Endothelial cell of umbilical vein (primary cell): ENCODE results near the gene WDR74. TPM values are rescaled to one million over a fixed set of nuclear protein-coding genes. Genes with fewer than 3 reads are reported as not detected.

ENCODE experiments used
- BruUV-seq: library from RNA; stranded (reverse); fragments of 400-500 nt; replicated peaks from 2 replicates; lab custom pipeline; 2021; lab: Mats Ljungman, UMichigan
- CTCF ChIA-PET: fragments of 300-600, 350-600 bp; sonication (Branson Sonifier 250); formaldehyde crosslinking; loops from one replicate; lab custom pipeline; 2021; ENCODE audit warnings: antibody characterized with exemption, inconsistent platforms; lab: Charles Lee
- POLR2A ChIA-PET: fragments of 300-600, 350-600 bp; sonication (Branson Sonifier 250); formaldehyde crosslinking; loops from one replicate; lab custom pipeline; 2021; ENCODE audit warnings: antibody characterized with exemption, inconsistent platforms; lab: Charles Lee
- DNase-seq: peaks from one replicate; pipeline ENCODE4 v3.0.0-alpha.2; 2011; ENCODE audit warnings: low read depth, low spot score
- FAIRE-seq: peaks from 2 replicates; lab custom pipeline; 2011; peaks lifted over from hg19 to GRCh38; lab: Jason Lieb, UNC
- H2AFZ ChIP-seq: 2 replicates; pipeline ENCODE4 v1.6.0; 2012; ENCODE audit warnings: low read depth, low read length, control low read depth, inconsistent platforms
- H3K27ac ChIP-seq: 2 replicates; pipeline ENCODE4 v1.5.1; 2011; ENCODE audit warnings: low read depth, mild to moderate bottlenecking, control low read depth, low read length, moderate library complexity; ENCODE audit not compliant: insufficient read depth
- H3K27me3 ChIP-seq, 2 experiments: 2 replicates each; pipeline versions ENCODE4 v1.6.0 to v1.6.1; 2011; ENCODE audit warnings: low read length in 2 of 2, mixed read lengths in 1 of 2; ENCODE audit not compliant: control insufficient read depth in 2 of 2, insufficient read depth in 2 of 2
- H3K36me3 ChIP-seq, 2 experiments: 2 replicates in 1 of 2; 3 replicates in 1 of 2; pipeline ENCODE4 v1.5.1; 2011; ENCODE audit warnings: low read length in 2 of 2, mild to moderate bottlenecking in 1 of 2, moderate library complexity in 1 of 2; ENCODE audit not compliant: control insufficient read depth in 2 of 2, insufficient read depth in 2 of 2; ENCODE audit errors: extremely low read depth in 1 of 2
- H3K4me1 ChIP-seq: 3 replicates; pipeline ENCODE4 v1.5.1; 2011; ENCODE audit warnings: mild to moderate bottlenecking, low read length; ENCODE audit not compliant: control insufficient read depth, insufficient read depth; ENCODE audit errors: extremely low read depth
- H3K4me2 ChIP-seq: 2 replicates; pipeline ENCODE4 v1.6.1; 2011; ENCODE audit warnings: low read length, control low read depth, mixed read lengths; ENCODE audit not compliant: insufficient read depth
- H3K4me3 ChIP-seq, 3 experiments: fragments of 200-600 bp in 1 of 3; sonication (generic), shearing (Covaris generic) in 1 of 3; replicated peaks in 1 of 3; 2 replicates each; pipeline ENCODE4 v1.5.1; 2011 to 2016; ENCODE audit warnings: control low read depth in 3 of 3, low read length in 3 of 3, mild to moderate bottlenecking in 2 of 3, inconsistent platforms in 1 of 3, low read depth in 1 of 3, moderate library complexity in 1 of 3; ENCODE audit not compliant: insufficient read depth in 1 of 3
- H3K79me2 ChIP-seq: 2 replicates; pipeline ENCODE4 v1.6.0; 2012; ENCODE audit warnings: low read length, inconsistent platforms; ENCODE audit not compliant: control insufficient read depth, insufficient read depth
- H3K9ac ChIP-seq: replicated peaks from 2 replicates; pipeline ENCODE3; 2011; ENCODE audit warnings: low read length, control low read depth; ENCODE audit not compliant: insufficient read depth; ENCODE audit errors: extremely low read depth
- H3K9me1 ChIP-seq: replicated peaks from 3 replicates; pipeline ENCODE4 v1.6.0; 2011; ENCODE audit warnings: mild to moderate bottlenecking, low read length; ENCODE audit not compliant: control insufficient read depth, insufficient read depth; ENCODE audit errors: extremely low read depth
- H3K9me3 ChIP-seq: replicated peaks from 2 replicates; pipeline ENCODE4 v1.5.1; 2012; ENCODE audit warnings: low read length, inconsistent platforms; ENCODE audit not compliant: control insufficient read depth, insufficient read depth
- H4K20me1 ChIP-seq: replicated peaks from 2 replicates; pipeline ENCODE3; 2011; ENCODE audit warnings: mild to moderate bottlenecking, low read length; ENCODE audit not compliant: control insufficient read depth, insufficient read depth; ENCODE audit errors: extremely low read depth
- EZH2 ChIP-seq: IDR thresholded peaks from 2 replicates; pipeline ENCODE4 v1.6.1; 2012; ENCODE audit warnings: borderline replicate concordance, low read depth, mild to moderate bottlenecking, moderate library complexity, low read length, inconsistent platforms; ENCODE audit not compliant: severe bottlenecking
- FOS ChIP-seq: IDR thresholded peaks from 2 replicates; pipeline ENCODE4 v1.6.1; 2011; ENCODE audit warnings: mild to moderate bottlenecking, low read length, moderate library complexity, borderline replicate concordance; ENCODE audit not compliant: insufficient read depth
- GATA2 ChIP-seq: IDR thresholded peaks from 2 replicates; pipeline ENCODE4 v1.7.0; 2011; ENCODE audit warnings: low read depth, mild to moderate bottlenecking, moderate library complexity, mixed read lengths, low read length; ENCODE audit not compliant: insufficient read length, insufficient read depth
- JUN ChIP-seq: IDR thresholded peaks from 2 replicates; pipeline ENCODE4 v1.6.1; 2011; ENCODE audit warnings: borderline replicate concordance, low read depth; ENCODE audit not compliant: insufficient read length, insufficient read depth
- MYC ChIP-seq: IDR thresholded peaks from one replicate; pipeline ENCODE4 v1.6.1; 2011; ENCODE audit warnings: mild to moderate bottlenecking, low read depth, low read length
- POLR2A ChIP-seq: IDR thresholded peaks from 2 replicates; pipeline ENCODE4 v1.6.1; 2012; ENCODE audit warnings: low read depth, mild to moderate bottlenecking, control low read depth, low read length
- POLR2AphosphoS5 ChIP-seq: IDR thresholded peaks from 2 replicates; pipeline ENCODE4 v1.6.1; 2012; ENCODE audit warnings: low read depth, mild to moderate bottlenecking, control low read depth, low read length, moderate library complexity; ENCODE audit not compliant: insufficient read depth
- dilution Hi-C: fragments of 300-500 bp; cut with MboI; formaldehyde crosslinking; loops from one replicate; pipeline ENCODE4 v1.15.0; 2019; ENCODE audit warnings: low sequenced_read_pairs; ENCODE audit not compliant: extremely low pct_ligation_motif_present
- intact Hi-C: fragments of 100-400 bp; cut with micrococcal nuclease; formaldehyde crosslinking; loops from one replicate; pipeline ENCODE4 v1.10.0; 2022
- polyA plus RNA-seq, 4 experiments: library from polyadenylated mRNA; depleted of rRNA in 3 of 4; stranded (reverse) in 3 of 4; unstranded in 1 of 4; fragments of >200 nt; gene quantifications; 2 replicates each; pipeline versions ENCODE4 v1.2.1 to v1.2.3, GENCODE V29; 2011 to 2012; ENCODE audit warnings: missing spikeins in 1 of 4
- total RNA-seq: library from RNA; stranded (reverse); gene quantifications from 2 replicates; pipeline ENCODE4 v1.2.3, GENCODE V29; 2021
- TF ChIP-seq, protein P1 (sequence below): IDR thresholded peaks from 2 replicates; pipeline ENCODE4 v1.6.1; 2011; ENCODE audit not compliant: insufficient read depth, insufficient read length
- TF ChIP-seq, protein P2 (sequence below), 2 donors: IDR thresholded peaks; 1 replicate in 1 of 2; 2 replicates in 1 of 2; pipeline ENCODE4 v1.5.1; 2011; ENCODE audit warnings: low read length in 2 of 2, mild to moderate bottlenecking in 2 of 2, moderate library complexity in 2 of 2, control low read depth in 1 of 2, inconsistent platforms in 1 of 2, low read depth in 1 of 2; ENCODE audit not compliant: insufficient read depth in 1 of 2; ENCODE audit errors: extremely low read depth in 1 of 2

Gene WDR74
- total and polyA plus RNA-seq, 2 donors (not counting 3 experiments of a cell fraction or from before 2014, with no cell fraction given) = 44.7 to 51.7 TPM

DNA sequence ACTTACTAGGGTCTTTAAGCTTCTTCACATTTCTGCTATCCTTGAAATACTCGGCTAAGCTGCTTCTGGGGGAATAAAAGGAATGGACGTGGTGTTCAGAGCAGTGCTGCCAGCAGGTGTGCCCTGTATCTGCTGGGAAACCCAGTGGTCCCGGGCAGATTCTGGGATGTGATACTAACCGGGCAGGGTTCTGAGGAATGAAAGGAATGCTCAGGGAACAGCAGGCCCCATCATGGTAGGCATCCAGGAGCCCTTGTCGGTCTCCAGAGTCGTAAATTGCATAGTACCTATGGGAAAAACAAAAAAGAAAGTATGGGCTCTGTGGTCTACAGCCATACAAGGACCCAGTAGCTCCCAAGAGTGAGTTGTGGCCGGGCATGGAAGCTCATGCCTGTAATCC, 43.1 kb downstream of the WDR74 start:
- dilution Hi-C loops = no loop called here
- no TSS peak for BruUV-seq
- POLR2A ChIA-PET = interaction anchor here (0.8 to 2.0 kb wide), 3 partner anchors 10 to 45 kb away, joined by 3 to 7 read pairs (median 4); partner anchors contain the start of gene STX5
- peaks cover 38 to 69% of the 10 kb centered on the region in 2 experiments for H3K36me3 ChIP-seq
- DNase-seq (no peak), FAIRE-seq (no peak)
- H3K79me2 ChIP-seq = peaks cover 3% of the 10 kb centered on the region
- no peak overlapping the region for H3K4me3 ChIP-seq
- CTCF ChIA-PET = interaction anchor here (1.5 to 3.9 kb wide), 3 partner anchors 9 to 10 kb away, joined by 4 to 21 read pairs (median 5); partner anchors contain the start of genes NXF1 and TMEM179B
- intact Hi-C loops = no loop called here
- no peak overlapping the region for H3K9ac ChIP-seq
- no peaks in the 10 kb centered on the region for H3K9me1 ChIP-seq
- no peaks in the 10 kb centered on the region for H4K20me1 ChIP-seq
- no peaks in the 10 kb centered on the region for H3K9me3 ChIP-seq
- no peak overlapping the region for H3K27ac ChIP-seq
- H3K27me3 ChIP-seq = no peaks in the 10 kb centered on the region
- TF ChIP-seq GATA2 (no peak), POLR2AphosphoS5 (no peak), MYC (no peak), JUN (no peak), EZH2 (no peak), FOS (no peak), POLR2A (no peak)
- TF ChIP-seq, protein P1, sequence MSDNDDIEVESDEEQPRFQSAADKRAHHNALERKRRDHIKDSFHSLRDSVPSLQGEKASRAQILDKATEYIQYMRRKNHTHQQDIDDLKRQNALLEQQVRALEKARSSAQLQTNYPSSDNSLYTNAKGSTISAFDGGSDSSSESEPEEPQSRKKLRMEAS = no peak
- TF ChIP-seq, protein P2, sequence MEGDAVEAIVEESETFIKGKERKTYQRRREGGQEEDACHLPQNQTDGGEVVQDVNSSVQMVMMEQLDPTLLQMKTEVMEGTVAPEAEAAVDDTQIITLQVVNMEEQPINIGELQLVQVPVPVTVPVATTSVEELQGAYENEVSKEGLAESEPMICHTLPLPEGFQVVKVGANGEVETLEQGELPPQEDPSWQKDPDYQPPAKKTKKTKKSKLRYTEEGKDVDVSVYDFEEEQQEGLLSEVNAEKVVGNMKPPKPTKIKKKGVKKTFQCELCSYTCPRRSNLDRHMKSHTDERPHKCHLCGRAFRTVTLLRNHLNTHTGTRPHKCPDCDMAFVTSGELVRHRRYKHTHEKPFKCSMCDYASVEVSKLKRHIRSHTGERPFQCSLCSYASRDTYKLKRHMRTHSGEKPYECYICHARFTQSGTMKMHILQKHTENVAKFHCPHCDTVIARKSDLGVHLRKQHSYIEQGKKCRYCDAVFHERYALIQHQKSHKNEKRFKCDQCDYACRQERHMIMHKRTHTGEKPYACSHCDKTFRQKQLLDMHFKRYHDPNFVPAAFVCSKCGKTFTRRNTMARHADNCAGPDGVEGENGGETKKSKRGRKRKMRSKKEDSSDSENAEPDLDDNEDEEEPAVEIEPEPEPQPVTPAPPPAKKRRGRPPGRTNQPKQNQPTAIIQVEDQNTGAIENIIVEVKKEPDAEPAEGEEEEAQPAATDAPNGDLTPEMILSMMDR (IDR thresholded peaks at IDR 0.05; ENCODE audit: extremely low read depth in 1 of 2, insufficient read depth in 1 of 2, low read depth in 1 of 2, low read length in 2 of 2) = no peak
- H3K4me2 ChIP-seq = no peak overlapping the region
- H3K4me1 ChIP-seq = peaks cover 5% of the 10 kb centered on the region
- no peak overlapping the region for H2AFZ ChIP-seq
